SKM-1 treated with dmso at 0.1 percent for 144 hours (cell line): ENCODE data around the gene PLA2G4D.

ENCODE experiments used
- DNase-seq: peaks from one replicate; lab custom pipeline; 2025; ENCODE audit not compliant: unreplicated experiment; lab: John Stamatoyannopoulos, UW

PLA2G4D gene

DNA sequence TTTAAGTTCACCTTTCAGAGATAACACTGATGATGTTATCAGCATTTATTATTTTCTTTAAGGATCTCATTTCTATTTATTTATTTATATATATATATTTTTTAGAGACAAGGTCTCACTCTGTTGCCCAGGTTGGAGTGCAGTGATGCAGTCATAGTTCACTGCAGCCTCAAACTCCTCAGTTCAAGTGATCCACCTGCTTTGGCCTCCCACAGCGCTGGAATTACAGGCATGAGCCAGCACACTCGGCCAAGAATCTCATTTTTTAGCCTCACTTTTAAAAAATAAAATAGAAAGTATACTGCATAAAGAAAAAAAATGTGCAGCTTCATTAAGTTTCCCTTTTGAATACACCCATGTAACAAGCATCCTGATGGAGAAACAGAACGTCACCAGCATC is 35.6 kb downstream of the PLA2G4D start:
- DNase-seq, result no peak

DNA sequence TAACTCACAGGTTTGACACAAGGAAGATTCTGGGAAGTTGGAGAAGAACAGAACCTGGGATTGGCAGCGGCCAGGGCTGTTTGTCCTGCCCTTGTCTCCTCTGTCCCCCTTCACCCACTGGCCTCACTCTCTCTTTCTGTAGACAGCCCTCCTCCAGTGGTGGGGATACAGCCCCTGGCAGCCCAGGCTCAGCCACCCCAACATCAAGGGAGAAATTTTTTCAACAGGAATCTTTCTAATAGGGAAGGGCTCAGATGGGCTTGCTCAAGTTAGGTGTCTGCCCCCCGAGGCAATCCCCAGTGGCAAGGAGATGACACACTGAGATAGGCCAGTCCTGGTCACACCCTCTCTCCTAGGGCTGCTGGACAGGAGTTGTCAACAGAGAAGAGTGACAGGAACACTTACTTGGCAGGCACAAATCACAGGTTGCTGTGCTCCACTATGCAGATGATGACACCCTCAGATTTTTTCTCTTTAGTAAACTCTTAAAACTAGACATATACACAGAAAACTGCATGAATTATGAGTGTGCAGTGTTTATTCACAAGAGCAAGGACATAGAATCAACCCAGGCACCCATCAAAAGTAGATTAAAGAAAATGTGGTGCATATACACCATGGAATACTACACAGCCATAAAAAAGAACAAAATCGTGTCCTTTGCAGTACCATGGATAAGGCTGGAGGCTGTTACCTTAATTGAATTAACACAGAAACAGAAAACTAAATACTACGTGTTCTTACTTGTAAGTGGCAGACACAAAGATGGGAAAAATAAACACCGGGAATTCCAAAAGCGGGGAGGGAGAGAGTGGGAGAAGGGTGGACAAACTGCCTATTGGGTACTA is 36.3 kb downstream of the PLA2G4D start:
- no peak for DNase-seq

DNA sequence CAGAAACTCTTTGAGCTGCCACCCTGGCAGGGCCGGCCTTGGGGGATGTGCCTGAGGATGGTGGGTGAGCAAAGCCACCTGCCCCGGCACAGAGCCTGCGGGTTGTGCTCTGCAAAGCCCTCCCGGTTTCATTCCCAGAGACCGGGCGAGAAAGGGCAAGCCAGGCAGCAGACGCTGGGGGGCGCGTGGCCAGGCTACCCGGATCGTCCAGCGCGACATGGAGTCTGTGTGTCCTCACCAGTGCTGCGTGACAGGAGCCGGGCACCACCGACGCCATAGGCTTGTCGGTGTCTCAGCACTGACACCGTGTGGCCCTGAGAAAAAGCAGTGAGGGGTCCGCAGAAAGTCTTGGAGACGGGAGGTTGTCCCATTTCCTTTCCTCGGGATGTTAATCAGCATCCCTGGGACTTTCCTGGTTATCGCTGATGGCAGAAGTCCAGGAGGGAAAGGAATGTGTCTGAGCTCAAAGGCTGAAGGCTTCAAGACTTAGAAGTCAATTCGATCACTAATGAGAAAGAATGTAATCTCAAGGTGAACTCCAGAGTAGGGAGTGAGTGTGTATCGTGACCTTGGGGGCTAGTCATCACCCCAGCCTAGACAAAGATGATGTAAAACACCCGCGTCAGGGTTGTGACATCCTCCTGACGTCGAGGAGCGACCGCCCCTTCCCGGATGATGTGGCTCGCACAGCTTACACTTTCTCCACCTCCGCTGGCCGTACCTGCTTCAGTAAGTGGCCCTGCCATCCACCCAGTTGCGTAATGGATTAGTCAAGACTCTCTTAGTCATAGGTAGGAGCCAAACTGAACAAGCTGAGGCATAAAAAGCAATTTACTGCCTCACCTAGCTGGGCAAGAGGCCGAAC is 37.2 kb downstream of the PLA2G4D start:
- peak; percentile 70 for DNase-seq

DNA sequence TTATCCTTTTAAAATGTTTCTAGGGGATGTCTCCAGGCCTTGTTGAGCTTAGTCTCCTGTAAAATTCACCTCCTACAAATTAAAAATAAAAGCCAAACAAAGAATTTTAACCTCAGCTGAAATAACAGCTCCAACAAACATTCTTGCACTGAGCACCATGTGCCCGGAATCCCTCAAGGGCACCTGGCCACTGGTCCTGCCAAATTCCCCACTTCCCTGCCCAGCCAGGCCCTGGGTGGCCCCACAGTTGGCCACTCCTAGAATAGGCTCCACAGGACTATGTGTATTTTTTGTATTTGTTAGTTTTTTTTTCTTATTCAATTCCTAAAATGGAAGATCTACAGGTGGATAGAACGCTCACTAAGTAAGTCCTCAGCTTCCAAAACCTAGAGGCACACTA is 40.4 kb downstream of the PLA2G4D start:
- no peak for DNase-seq

DNA sequence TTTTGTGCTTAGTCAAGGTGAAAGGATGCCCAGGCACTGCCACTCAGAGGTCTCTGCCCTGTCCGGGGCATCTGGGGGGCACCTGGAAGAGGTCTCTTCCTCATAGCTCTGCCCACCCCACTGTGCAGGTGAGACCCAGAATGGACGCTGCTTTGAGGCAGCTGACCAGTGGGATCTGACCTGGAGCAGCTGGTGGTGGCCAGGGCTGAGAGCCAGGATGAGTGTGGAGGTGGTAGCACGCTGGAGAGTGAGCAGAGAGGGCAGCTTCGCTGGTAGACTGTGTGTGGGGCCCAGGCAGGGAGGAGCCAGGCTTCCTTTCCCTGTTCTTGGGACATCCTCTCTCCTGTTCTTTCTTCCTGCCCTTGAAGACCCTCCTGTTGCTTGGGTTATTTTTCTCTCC is 41.4 kb downstream of the PLA2G4D start:
- DNase-seq, result no peak

DNA sequence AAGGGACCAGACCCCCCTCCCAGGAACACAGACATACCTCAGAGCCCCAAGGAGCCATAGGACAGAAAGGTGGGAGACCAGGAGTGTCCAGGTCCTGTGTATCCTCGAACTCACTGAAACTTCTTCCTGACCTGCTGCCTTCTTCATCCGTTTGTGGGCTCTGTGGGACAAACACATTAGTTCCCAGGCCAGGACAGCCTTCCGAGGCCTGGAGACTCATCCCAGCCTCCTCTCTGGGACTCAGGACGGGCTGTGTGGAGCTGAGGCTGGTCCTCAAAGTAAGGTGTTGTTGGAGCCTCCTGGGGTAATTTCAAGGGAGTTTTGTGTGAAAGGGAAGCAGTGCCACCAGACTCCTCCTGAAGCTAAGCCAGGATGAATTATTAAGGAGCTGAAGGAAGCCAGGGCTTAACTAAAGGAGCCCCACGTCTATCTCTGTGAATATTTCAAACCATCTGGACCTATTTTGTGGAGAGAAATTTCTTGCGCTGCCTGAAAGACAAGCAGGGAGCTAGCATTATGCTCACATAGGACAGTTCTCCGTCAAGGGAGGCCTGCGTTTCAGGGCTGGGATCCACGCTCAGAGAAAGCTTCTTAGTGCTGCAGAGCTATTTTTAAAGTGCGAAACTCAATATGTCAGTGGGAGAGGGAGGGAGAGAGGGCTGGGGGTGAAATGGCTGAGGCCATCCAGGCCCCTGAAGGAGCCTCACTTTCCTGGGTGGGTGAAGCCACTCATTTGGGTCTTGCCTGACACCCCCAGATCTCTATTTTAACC is 43.7 kb downstream of the PLA2G4D start:
- no peak for DNase-seq

DNA sequence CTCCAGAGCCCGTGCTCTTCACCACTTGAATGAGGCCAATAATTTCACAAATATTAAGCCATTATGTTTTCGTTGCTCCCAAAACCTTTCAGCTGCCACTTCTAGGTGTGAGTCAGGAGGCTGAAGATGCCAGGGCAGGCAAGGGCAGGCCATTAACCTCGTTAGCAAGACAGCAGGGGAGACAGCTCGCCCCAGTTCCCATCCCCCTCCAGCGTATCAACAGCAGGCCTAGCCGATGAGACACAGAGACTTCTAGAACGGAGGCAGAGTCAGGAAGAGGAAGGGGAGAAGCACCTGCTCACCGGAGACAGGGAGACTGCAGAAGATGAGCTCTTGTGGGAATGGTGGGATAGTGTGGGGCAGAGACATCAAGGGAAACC is 45.6 kb downstream of the PLA2G4D start:
- DNase-seq, result no peak

DNA sequence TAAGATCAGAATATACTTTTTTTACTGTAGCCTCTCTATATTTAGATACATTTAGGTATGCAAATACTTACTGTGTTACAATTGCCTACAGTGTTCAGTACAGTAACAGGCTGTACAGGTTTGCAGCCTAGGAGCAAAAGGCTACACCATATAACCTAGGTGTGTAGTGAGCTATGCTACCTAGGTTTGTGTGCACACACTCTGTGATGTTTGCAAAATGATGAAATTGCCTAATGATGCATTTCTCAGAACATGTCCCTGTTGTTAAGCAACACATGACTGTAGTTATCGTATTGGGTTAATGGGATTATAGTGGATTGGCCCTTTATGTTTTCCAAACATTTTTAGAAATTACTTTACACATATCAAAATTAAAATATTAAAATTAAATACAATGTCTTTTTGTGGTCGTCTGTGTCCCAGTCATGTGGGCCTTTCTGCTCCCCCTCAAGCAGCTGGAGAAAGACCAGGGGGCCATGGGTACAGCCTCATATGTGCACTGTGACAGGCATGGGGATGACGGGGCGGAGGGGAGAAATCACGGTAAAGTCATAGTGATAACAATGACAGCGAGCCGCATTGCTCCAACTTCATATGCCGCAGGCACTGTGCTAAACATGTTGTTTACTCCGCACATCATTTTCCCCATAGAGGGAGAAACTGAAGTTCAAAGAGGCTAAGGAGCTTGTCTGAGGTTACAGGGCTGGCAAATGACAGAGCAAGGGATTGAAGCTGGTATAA is 46.1 kb downstream of the PLA2G4D start:
- no peak for DNase-seq

DNA sequence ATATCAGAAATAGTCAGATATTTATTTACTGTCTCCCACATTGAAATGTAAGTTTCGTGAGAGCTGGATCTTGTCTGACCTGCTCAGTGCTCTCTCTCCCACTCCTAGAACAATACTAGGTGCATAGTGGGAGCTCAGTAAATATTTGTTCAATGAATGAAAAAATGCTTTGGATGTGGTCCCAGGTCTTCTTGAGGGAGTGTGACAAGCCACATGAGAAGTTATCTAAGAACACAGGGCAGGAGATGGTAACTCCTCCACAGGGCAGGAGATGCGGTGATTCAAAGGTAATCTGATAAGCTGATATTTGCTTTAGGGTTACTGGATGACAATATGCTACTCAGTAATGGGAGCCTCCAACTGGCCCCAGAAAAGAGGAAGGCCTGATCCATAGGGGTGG is 47.8 kb downstream of the PLA2G4D start:
- no peak for DNase-seq

DNA sequence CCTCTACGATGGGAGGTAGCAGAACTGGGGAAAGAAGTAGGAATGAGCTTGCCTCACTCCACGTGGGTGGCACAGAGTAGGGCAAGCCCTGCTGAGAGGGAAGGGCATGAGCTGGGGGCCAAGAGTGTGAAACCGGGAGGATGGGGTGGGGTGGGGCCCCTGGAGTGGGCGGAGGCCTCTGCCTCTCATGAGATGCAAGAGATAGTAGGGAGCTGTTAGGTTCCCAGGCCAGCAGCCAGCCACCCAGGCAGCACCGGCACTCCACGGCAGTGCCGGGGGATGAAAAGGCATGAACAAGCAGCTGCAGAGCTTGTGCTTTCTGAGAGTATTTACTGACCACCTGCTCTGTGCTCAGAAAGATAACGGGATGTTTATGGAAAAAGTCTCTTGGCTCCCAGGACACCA is 49.1 kb downstream of the PLA2G4D start:
- no peak for DNase-seq

DNA sequence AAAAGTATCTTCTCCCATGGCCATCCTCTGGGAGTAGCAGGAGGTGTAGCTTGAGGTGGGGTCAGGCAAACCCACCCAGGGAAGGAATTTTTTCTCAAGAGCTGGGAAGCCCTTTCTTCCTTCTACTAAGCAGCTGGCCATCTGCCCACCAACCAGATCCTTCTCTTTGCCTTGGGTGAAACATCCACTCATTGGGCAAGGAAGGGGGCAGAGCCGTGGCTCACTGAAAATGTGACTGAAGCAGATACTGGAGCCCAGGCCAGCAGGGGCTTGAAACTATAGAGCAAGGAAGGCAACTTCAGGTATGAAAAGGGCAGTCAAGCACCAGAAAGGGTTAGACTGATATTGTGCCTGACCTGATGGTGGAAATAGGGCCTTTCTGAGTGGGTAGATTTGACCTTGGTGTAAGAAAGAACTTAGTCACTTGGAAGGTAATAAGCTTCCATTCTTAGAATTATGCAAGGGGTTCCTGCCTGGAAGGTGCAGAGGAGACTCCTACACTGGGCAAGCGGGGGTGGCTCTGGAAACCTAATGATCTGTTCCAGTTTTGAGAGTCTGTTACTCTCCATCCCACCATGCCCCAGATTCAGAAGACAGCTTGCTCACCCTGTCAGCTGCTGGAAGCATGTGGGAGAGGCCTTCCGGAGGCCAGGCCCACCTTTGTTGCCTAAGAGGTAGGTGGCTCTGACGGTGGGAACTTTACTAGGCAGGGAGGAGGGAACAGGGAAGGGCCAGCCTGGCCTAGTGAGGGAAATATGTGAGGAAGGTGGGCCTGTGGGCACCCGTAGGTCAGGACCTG is 51.6 kb downstream of the PLA2G4D start:
- no peak for DNase-seq

DNA sequence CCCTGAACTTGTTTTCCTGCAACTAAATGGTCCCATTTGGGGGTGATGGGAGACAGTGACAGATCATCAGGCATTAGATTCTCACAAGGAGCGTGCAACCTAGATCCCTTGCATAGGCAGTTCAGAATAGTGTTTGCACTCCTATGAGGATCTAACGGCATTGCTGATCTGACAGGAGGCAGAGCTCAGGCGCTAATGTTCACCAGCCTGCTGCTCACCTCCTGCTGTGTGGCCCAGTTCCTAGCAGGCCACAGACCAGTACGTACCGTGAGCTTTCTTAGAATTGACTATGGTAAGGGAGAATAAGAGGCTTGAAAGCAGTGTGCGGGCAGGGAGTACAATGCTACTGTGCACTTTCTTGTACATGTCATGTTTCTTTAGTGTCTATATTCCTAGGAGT is 56.0 kb downstream of the PLA2G4D start:
- no peak for DNase-seq

DNA sequence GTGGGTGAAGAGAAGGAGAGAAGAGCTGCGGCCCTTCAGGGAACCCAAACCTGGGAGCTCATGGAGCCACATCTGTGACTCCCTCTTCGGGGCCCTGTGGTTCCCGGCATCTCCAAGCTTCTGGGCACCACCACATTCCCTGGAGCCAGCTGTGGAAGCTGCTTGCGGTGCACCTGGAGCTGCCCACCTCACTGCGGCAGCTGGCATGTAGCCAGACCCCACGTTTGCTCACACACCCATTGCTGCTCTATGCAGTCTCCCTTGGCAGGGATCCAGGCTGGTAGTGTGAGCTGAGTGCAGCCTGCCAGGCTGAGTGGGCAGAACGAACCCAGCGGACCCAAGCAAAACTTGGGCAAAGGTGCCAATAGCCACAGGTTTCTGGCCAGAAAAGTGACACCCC is 56.7 kb downstream of the PLA2G4D start:
- DNase-seq, result no peak

DNA sequence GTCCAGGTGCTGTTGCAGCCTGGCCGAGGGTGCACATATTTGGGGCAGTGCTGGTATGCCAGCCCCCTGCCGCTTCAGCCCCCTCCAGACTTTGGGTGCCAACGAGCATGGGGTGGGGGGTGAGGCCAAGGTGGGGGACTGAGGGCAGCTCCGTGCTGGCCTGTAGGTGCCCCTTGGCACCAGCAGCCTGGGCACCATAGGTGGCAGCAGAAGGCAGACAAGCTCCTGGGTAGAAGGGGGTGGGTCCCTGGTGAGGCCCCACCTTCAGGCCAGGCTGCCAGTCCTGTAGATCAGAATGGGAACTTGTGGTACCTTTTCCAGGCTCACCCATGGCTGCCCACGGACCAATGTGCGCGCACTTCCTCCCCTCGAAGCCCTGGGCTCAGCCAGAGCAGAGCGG is 57.4 kb downstream of the PLA2G4D start:
- no peak for DNase-seq

DNA sequence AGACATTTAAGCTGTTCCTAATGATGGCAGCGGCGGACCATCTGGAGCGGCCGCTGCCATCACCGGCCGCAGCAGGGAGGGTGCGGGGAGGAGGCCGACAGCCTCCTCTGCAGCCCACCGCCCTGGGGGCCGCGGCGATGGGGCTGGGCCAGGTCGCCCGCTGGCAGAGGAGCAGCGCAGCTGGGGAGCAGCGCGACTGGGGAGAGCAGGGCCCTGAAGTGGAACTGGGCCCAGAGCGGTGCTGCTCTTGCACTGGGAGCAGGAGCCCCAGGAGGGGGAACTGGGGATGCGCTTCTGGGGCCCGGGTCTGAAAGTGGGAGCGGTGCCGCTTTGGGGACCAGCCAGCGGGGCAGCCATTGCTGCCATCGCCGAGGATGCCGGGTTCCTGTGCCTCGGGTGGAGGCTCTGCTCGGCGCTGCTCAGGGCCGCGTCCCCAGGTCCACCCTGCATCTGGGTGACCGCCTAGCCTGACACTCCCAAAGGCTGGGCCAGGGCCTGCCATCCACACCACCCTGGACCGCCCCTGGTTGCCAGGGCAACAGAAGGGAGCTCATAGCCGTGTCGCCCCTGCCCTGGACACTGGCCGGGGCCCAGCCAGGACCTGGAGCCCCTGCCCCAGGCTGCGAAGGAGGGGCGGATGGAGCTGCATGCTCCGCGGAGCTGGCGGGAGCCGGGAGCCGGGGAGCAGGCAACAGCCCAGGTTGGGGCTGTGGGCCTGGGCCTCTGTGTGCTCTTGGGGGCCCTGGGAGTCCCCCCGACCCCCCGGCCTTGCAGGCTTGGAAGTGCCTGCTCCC is 58.1 kb downstream of the PLA2G4D start:
- DNase-seq, result no peak

DNA sequence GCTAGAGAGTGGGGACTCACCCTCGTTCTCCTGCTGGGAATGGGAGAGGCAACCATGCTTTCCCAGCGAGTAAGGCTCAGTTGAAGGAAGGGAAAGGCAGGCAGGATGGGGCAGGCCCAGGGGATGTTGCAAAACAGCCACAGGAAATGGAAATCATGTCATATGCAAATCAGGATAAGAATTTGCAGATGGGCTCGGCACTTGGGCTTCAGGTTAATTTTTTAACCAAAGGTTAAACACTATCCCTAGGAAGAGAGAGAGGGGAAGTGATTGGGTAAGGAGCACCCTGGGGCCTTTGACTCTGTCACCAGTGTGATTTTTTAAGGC is 59.0 kb downstream of the PLA2G4D start:
- peak; percentile 35 for DNase-seq

DNA sequence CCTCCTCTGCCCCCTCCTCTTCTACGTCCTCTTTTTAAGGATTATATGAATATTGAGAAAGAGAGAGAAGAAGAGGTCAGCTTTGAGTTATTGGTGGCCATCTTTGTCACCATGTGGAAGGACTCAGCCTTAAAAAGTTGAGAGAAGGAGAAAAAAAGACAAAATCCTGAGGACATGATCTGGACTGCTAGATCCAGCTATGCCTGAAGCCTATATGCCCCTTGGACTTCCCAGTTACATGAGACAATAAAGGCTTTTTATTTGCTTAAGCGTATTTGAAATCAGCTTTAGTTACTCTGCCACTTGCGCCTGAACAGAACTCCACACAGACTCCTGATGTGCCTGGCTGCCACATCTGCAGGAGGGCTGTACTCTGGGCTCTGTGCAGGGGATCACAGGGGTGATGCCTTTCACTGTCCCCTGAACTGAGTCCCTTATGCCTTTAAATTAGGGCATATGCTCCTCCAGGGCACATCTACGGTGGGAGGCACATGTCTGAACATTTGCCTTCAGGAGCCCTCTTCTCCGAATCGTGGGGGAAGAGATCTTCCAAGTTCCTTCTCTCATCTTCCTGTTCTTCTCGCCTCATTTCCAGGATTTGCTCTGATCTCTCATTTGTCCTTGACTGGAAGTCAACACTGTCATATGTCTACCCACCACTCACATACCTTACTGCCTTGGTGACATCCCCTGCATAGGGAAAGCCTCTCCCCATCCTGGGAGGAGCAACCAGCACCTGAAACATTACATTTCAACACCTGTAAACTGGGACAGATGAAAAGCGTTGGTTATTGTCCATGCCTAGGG is 59.5 kb downstream of the PLA2G4D start:
- no peak for DNase-seq

DNA sequence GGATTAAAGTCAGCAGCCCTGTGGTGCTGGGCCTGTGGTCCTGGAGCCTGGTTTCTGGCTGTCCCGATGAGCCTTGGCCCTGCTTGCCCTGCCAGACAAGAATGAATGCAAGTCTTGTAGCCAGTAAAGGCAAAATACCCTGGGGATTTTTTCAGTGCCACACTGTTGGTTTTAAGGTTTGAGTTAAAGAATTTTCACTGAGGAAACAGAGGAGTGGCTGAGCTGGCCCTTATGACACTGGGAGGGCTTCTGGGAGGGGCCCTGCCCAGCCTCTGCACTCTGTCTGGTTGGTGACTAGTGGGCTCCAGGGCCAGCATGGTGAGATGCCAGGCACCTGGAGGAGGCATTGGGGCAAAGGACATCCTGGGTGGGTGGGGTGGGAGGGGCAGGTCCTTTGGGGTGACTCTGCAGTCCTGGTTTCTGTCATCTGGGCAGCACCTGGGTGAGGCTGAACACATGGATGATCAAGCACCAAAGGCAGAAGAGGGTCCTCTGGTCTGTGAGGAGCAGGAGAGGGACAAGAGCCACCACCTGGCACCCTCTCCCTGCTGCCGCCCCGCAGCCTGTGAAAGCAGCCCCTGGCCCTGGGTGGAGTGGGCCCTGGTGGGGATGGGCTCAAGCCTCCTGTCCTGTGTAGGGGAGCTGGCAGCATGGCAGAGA is 61.0 kb downstream of the PLA2G4D start:
- no peak for DNase-seq
